Tibial nerve (tissue), 4 donors: Measurements from ENCODE around the gene CNIH3. TPM values are rescaled to one million over a fixed set of nuclear protein-coding genes. Genes with fewer than 3 reads are reported as not detected.

ENCODE experiments used
- DNase-seq, 2 donors: peaks; one replicate each; pipeline ENCODE4 v3.0.0-alpha.2; 2019; ENCODE audit warnings: low spot score in 2 of 2
- H3K27ac ChIP-seq, 4 donors: fragments of 200-600 bp; sonication (generic) in 3 of 4; one replicate each; pipeline ENCODE4 v1.5.1; 2017 to 2019; ENCODE audit warnings: mild to moderate bottlenecking in 1 of 4
- H3K27me3 ChIP-seq, 2 donors: fragments of 200-600 bp; sonication (generic) in 1 of 2; one replicate each; pipeline versions ENCODE4 v1.5.1 to v1.6.0; 2017 to 2019
- H3K36me3 ChIP-seq, 3 donors: fragments of 200-600 bp; sonication (generic); one replicate each; pipeline ENCODE4 v1.5.1; 2018 to 2019
- H3K4me1 ChIP-seq, 4 donors: fragments of 200-600 bp; sonication (generic) in 3 of 4; one replicate each; pipeline ENCODE4 v1.5.1; 2017 to 2019
- H3K4me3 ChIP-seq, 4 donors: fragments of 200-600 bp; sonication (generic) in 3 of 4; one replicate each; pipeline ENCODE4 v1.5.1; 2017 to 2019; ENCODE audit warnings: mild to moderate bottlenecking in 1 of 4, moderate library complexity in 1 of 4
- H3K9me3 ChIP-seq, 4 donors: fragments of 200-600 bp; sonication (generic) in 3 of 4; one replicate each; pipeline ENCODE4 v1.5.1; 2017 to 2019
- EP300 ChIP-seq, 2 donors: sonication (generic); formaldehyde crosslinking; IDR thresholded peaks; one replicate each; pipeline ENCODE4 v1.6.1; 2017; ENCODE audit warnings: antibody characterized with exemption in 2 of 2, mild to moderate bottlenecking in 1 of 2
- POLR2A ChIP-seq, 2 donors: fragments of 450-650 bp; IDR thresholded peaks; one replicate each; pipeline ENCODE4 v1.6.1; 2017; ENCODE audit warnings: antibody characterized with exemption in 2 of 2, mild to moderate bottlenecking in 2 of 2, moderate library complexity in 2 of 2
- WGBS, 2 donors: methylation state at CpG; one replicate each; pipeline ENCODE4 v1.1.5; 2018; 5-methylcytosine and 5-hydroxymethylcytosine counted together
- total RNA-seq, 4 donors: library from RNA; depleted of rRNA; stranded (reverse); fragments of >200 nt; gene quantifications; one replicate each; pipeline ENCODE4 v1.1.0, GENCODE V29; 2016
- TF ChIP-seq, protein P1 (sequence below), 5 experiments: fragments of 200-600 bp in 3 of 5; fragments of 450-650 bp in 2 of 5; sonication (generic) in 3 of 5; IDR thresholded peaks; one replicate each; pipeline ENCODE4 v1.5.1; 2016 to 2019; ENCODE audit warnings: antibody characterized with exemption in 5 of 5, mild to moderate bottlenecking in 3 of 5, moderate library complexity in 2 of 5

The CNIH3 gene
- total RNA-seq, 4 donors from 2014 or later, result 1.8 to 7.6 (median 4.7) TPM

DNA sequence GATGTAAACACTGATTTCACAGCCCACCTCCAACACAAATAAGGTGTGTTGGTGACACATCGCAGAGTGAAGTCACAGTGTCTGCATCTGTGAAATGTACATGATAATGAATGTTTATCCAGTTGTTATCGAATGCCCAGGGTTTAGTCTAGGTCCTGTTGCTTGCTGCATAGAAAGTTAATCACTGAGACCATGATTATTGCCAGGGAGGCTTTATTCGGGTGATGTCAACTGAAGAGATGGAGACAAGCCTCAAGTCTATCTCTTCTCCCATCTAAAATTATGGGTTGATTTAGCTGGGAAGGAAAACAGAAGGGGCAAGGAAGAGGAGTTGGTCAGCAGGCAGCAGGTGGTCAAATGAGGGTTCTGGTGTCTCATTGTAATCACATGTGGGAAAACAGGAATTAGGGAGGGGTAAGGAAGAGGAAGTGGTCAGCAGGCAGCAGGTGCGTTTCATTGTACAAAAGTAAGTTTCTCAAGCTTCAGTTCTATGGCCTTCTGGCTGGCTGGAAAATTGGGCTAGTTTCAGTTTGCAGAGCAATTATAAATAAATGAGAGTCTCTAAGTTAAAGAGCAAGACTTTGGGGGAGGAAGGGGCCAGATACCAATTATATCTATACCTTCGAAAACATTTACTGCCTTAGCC, 167.0 kb downstream of the CNIH3 start:
- Histone ChIP-seq H3K36me3 (no peaks in the 10 kb centered on the region), H3K27ac (no peak overlapping the region), H3K4me1 (no peaks in the 10 kb centered on the region), H3K4me3 (no peak overlapping the region), H3K9me3 (no peaks in the 10 kb centered on the region), H3K27me3 (no peaks in the 10 kb centered on the region)
- TF ChIP-seq, protein P1, sequence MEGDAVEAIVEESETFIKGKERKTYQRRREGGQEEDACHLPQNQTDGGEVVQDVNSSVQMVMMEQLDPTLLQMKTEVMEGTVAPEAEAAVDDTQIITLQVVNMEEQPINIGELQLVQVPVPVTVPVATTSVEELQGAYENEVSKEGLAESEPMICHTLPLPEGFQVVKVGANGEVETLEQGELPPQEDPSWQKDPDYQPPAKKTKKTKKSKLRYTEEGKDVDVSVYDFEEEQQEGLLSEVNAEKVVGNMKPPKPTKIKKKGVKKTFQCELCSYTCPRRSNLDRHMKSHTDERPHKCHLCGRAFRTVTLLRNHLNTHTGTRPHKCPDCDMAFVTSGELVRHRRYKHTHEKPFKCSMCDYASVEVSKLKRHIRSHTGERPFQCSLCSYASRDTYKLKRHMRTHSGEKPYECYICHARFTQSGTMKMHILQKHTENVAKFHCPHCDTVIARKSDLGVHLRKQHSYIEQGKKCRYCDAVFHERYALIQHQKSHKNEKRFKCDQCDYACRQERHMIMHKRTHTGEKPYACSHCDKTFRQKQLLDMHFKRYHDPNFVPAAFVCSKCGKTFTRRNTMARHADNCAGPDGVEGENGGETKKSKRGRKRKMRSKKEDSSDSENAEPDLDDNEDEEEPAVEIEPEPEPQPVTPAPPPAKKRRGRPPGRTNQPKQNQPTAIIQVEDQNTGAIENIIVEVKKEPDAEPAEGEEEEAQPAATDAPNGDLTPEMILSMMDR (IDR thresholded peaks at IDR 0.05), result no peak
- TF ChIP-seq POLR2A (IDR thresholded peaks at IDR 0.05) (no peak), EP300 (IDR thresholded peaks at IDR 0.05) (no peak)
- DNase-seq, result no peak
- 76 to 87% methylated on average over 5 of the region's 5 CpGs for WGBS, 2 donors

DNA sequence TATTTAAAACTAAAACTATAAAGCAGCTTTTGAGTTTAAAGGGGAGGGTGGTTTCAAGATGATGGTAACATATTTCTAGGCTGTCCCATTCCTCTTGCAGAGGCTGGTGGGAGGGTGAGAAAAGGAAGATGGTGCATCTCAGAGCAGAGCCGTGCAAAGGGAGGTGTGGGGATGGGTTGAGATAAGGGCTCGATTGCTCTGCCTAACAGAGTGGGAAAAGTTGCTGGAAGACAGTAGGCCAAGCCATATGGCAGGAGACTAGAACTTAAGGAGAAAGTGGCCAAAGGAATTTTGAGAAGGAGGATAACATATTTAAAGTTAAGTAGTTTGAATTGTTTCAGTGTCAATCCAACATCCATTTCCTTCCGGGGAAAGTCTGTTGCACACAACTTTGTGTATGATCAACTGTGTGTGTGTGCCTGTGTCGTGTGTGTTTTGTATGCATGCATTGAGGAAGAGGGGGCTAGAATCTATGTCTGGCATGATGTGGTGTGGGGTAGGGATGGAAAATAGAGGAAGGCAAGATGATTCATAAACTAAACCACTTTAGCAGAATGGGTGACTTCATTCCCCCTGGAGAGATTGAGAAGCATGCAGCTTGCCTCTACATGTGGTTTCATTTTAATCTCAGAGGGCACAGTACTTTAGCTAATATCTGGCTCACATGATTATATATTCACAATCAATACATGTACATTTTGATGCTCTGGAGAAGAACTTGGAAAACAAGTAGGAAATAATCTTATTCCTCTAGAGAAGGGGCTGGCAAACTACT, 168.3 kb downstream of the CNIH3 start:
- 81 to 84% methylated on average over 4 of the region's 4 CpGs for WGBS, 2 donors
- H3K27me3 ChIP-seq, result no peaks in the 10 kb centered on the region
- no peaks in the 10 kb centered on the region for H3K36me3 ChIP-seq
- TF ChIP-seq POLR2A (IDR thresholded peaks at IDR 0.05) (no peak), EP300 (IDR thresholded peaks at IDR 0.05) (no peak)
- TF ChIP-seq, protein P1 (IDR thresholded peaks at IDR 0.05), result no peak
- H3K9me3 ChIP-seq, result no peaks in the 10 kb centered on the region
- DNase-seq, result no peak
- H3K4me1 ChIP-seq, result no peaks in the 10 kb centered on the region
- no peak overlapping the region for H3K4me3 ChIP-seq
- no peak overlapping the region for H3K27ac ChIP-seq

DNA sequence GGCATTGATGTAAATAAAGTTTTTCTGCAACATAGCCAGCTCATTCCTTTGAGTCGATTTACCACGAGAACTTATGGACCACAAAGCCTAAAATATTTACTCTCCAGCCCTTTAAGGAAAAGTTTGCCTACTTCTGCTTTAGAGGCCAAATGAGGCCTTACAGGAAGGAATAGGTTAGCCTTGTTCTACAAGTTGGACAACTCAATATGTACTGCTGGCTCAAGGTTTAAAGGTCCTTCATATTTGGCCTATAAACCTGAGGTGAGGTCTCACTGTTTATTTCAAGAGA, 168.9 kb downstream of the CNIH3 start:
- Histone ChIP-seq H3K27me3 (no peaks in the 10 kb centered on the region), H3K4me3 (no peak overlapping the region), H3K36me3 (no peaks in the 10 kb centered on the region), H3K9me3 (no peaks in the 10 kb centered on the region), H3K27ac (no peak overlapping the region), H3K4me1 (no peaks in the 10 kb centered on the region)
- no peak for DNase-seq
- TF ChIP-seq EP300 (IDR thresholded peaks at IDR 0.05) (no peak), POLR2A (IDR thresholded peaks at IDR 0.05) (no peak)
- TF ChIP-seq, protein P1 (IDR thresholded peaks at IDR 0.05), result no peak
- WGBS, 2 donors, result 47 to 61% methylated on average over 2 of the region's 2 CpGs

DNA sequence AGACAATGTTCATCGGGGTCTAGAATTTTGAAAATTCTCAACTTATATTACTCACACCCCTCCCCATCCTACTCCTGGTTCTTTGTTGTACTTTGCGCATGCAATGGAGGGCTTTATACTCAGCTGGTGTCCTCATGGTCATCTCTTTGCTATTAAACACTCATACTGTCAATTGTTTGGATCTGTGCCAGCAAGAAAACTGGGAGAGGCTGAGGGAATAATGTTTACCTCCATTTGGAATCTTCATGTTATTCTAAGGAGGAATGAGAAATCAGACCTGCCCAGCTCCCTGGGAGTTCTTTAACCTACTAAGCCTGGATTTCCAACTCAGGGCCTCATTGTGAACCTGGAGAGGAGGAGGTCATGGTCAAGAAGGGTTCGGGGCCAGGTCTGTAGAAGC, 169.5 kb downstream of the CNIH3 start:
- Histone ChIP-seq H3K27ac (no peak overlapping the region), H3K4me1 (no peaks in the 10 kb centered on the region), H3K9me3 (no peaks in the 10 kb centered on the region), H3K36me3 (no peaks in the 10 kb centered on the region), H3K4me3 (no peak overlapping the region), H3K27me3 (no peaks in the 10 kb centered on the region)
- DNase-seq, result no peak
- WGBS, 2 donors, result 85 to 86% methylated on average over 3 of the region's 3 CpGs
- TF ChIP-seq EP300 (IDR thresholded peaks at IDR 0.05), result no peak
- TF ChIP-seq, protein P1 (IDR thresholded peaks at IDR 0.05), result no peak
- TF ChIP-seq POLR2A (IDR thresholded peaks at IDR 0.05), result no peak

DNA sequence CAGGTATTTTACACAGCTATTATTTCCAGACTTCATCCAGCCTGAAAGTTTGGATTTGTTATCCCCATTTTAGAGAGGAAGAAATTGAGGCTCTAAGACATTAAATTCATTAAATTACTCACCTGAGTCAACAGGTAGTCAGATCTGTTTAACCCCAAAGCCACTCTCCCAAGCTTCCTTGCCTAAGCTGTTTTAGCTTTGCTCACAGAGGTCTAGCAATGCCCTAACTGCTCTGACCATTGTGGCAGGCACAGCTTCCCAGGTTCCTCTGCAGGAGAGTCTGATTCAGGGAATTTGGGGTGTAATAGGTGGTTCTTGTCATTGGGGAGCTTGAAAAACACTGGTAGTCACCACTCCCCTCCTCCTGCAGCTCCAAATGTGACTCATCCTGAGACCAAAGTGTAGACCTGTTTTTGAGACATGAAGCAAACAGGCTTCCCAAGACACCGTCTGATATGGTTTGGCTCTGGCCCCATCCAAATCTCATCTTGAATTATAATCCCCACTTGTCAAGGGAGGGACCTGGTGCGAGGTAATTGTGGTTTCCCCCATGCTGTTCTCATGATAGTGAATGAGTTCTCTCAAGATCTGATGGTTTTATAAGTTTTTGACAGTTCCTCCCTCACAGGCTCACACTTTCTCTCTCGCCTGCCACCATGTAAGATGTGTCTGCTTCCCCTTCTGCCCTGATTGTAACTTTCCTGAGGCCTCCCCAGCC, 170.6 kb downstream of the CNIH3 start:
- Histone ChIP-seq H3K4me1 (no peaks in the 10 kb centered on the region), H3K27me3 (no peaks in the 10 kb centered on the region), H3K9me3 (no peaks in the 10 kb centered on the region), H3K36me3 (no peaks in the 10 kb centered on the region), H3K4me3 (no peak overlapping the region), H3K27ac (no peak overlapping the region)
- TF ChIP-seq POLR2A (IDR thresholded peaks at IDR 0.05), result no peak
- TF ChIP-seq, protein P1 (IDR thresholded peaks at IDR 0.05), result no peak
- TF ChIP-seq EP300 (IDR thresholded peaks at IDR 0.05), result no peak
- WGBS, 2 donors, result 69 to 78% methylated on average over 3 of the region's 3 CpGs
- DNase-seq, result no peak
